ENCODE data around the gene MBLAC2.

Gene MBLAC2

GRCh38 chr5:90446961-90447360, 27.6 kb downstream of the MBLAC2 start:
- DNase-seq: no peak

DNA sequence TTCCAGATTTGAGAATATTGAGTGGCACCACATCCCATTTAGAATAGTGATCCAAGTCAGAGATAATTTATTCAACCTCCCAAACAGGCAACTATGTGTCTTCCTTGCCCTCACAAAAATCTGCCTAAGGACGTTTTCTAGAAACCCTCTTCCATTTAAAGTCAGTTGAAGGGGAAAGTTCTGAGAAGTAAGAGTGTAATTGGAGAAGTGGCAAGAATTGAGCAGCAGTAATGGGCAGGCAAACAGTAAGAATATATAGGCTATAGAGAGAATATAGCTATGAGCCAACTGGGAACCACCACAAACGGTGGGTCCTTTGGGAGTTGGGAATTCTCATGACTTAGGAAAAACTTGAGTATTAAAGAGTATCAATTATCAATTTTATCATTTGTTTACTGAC, 33.9 kb downstream of the MBLAC2 start:
- no peak for DNase-seq

GRCh38 chr5:90438100-90438499, 36.5 kb downstream of the MBLAC2 start:
- no peak for DNase-seq

- no peak for DNase-seq
Measured at GRCh38 chr5:90437663-90438062, 36.9 kb downstream of the MBLAC2 start.

- peak; percentile 64 for DNase-seq
Measured at GRCh38 chr5:90434116-90434714, 40.4 kb downstream of the MBLAC2 start.

DNA sequence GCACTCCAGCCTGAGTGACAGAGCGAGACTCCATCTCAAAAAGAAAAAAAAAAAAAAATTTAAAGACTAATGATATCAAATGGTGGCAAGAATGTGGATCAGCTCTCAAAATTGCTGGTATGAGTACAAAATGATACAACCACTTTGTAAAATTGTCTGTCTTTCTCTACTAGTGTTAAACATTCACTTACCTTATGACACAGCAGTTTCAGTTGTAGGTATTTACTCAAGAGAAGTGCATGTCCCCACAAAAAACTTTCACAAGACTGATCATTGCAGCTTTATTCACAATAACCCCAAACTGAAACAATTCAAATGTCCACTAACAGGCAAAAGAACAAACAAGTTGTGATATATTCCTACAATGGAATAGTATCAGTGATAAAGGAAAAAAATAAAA, 50.3 kb downstream of the MBLAC2 start:
- no peak for DNase-seq

GRCh38 chr5:90421136-90421535, 53.4 kb downstream of the MBLAC2 start:
- DNase-seq: no peak

- DNase-seq: no peak
Measured at GRCh38 chr5:90418214-90418613, 56.4 kb downstream of the MBLAC2 start.

DNA sequence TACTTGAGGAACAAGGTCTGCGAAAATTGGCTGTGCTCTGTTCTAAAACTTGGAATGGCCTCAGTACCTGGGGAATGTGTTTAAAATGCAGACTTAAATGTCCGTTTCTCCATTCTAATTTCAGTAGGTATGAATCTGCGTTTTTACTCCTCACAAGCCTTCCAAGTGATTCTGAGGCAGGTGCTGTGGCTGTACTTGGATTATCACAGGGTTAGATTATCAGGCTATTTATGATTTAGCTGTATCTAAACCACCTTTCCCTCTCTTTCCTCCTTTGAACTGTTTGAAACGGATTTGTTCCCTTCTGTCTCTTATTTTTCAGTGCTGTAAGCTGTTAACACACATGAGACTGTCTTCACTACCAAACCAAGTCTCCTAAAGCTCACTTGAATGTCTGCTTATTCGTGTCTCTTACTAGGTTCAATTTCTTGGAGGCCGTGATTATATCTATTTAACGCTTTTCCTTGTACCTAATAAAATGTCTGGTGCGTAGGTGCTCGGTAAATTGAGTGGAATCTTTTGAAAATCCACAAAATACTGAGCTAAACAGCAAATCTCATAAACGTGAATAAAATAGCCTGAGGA, 64.3 kb downstream of the MBLAC2 start:
- DNase-seq: no peak

GRCh38 chr5:90409318-90410177, 65.0 kb downstream of the MBLAC2 start, which contains the start of gene CETN3:
Gene CETN3, minus strand, starts transcription at chr5:90409756. Its CDS starts 95 bp downstream, at chr5:90409661.
- peak; percentile 90 for DNase-seq

- DNase-seq: no peak
Measured at GRCh38 chr5:90408571-90409317, 65.8 kb downstream of the MBLAC2 start.
